NCI-H2029 (cell line): Measurements from ENCODE around the gene CDK1.
A peak's percentile ranks its signal among the peaks of the same experiment; 100 is the strongest.
"Not testable (repeated sequence)": the region's sequence is repeated elsewhere in the genome, so short reads cannot be mapped to it uniquely, and the experiment has no call there.

Source experiments
- DNase-seq: peaks from one replicate; lab custom pipeline; 2025; lab: John Stamatoyannopoulos, UW

Gene CDK1

DNA sequence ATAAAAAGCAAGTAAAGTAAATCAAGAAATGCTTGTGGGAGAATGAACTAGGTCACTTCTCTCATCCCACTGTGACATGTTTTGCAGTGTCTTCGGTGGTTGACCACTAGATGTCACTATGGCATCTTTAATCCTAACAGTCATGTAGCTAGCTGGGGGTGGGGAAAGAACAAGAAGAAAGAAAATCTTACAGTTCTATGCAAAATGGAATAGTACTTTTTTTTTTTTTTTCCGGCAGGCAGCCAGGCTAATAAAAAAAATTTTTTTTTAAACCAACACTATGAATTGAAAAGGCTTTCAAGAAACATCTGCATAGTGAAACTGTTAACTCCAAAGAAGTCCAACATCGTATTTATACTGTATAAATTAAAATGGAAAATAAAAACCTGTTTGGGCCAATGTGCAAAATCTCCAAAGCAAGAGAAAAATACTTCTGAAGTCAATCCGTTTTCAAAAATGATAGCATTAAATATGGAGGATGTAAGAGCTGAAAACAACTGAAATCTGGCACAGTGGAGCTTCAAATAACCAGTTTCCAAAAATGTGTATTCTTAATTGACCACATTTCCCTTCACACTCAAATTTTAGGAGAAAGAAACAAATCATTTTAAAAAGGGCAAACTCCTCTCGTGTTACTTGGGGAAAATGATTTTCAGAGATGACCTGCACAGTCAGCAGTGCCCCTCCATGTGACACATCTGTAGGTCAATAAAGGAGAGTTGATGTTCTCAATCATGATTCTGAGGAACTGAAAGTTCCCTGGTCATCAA, 38.5 kb downstream of the CDK1 start:
- DNase-seq, result peak; percentile 5

DNA sequence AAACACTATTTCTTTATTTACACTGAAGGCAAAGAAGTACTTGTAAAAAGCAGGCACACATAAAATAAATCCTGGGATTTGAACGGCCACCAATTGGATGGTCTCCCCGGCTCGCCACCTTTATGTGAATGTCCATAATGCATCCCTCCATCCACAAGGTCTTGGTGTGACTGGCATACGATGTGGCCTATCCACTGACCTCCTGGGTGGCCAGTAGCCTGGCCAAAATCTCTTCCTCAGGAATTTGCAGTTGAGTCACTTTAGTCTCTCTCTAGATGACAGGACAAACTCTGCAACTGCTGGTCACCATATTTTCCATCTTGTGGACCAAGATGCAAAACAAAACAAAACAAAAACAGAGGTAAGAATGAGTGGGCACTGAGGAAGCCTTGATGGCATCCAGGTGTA, 39.1 kb downstream of the CDK1 start:
- no peak for DNase-seq

DNA sequence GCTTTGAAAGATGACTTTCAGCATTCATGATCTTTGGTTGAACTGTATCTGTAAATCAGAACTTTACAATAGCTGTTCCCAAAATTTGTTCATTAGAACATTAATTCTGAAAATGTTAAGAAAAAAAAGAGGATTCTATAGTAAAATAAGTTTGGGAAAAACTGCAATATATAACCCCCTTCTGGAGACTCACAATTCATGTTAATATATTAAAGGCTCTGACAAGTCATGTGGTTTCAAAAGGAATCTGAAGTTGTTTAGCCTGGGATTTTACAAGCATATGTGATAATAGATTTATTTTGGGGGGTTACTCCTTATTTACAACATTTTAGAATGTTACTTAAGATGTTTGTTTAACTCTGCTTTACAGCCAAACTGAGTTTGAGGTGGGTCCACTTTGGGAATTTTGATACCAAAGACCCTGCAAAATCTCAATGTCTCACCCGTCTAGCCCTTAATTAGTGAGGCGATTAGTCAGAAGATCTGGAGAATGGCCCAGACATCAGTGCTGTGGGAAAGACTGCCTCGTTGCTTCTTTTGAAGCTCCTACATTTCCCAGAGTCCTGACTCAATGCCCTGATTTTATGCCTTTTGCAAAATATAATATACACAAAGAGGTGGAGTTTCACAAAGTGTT, 40.0 kb downstream of the CDK1 start:
- DNase-seq, result no peak

DNA sequence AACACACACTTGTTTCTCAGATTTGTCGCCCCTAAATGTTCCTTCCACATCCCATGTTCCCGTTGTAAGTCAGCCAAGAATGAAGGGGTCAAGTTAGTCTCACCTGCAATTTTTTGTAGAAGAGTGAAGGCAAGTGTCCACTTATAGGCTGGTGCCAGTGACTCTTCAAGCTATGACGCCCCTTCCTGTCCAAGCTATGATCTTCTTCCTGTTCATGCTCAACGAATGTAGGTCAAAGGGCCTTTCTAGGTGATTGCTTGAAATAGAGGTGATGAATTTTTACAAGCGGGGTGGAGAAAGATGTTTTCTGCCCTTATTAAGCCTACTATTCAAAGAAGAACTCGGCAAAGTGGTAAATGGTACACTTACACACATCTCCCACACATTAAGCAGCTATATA, 41.0 kb downstream of the CDK1 start:
- no peak for DNase-seq

DNA sequence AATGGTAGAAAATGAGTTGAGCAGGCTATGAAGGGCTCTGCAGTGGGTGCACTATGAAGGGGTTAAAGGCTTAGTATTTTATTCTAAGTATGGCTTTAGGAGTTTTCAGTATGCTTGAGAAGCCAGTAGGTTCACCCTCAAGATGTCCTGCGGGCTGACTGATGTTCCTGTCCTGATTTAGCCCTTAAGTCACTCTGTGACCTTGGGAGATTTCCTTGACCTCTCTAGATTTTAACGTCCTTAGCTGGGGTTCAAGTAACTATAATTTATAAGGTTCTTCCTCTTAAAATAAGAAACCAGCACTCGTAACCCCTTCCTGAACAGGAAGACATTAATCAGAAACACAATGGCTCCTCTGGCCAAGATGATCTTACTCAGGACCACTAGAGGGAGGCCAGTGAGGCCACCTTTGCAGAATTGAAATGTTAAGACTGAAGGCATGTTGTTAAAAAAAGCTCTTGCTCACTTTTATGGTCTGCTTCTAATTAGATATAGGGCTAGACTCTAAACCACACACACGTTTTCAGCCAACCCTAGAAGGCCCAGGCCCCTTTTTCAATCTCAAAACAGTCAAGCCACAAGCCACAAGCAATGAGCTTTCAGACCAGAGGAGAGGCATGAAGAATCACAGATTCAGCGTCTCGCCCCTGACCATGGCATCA, 41.9 kb downstream of the CDK1 start:
- DNase-seq, result no peak

DNA sequence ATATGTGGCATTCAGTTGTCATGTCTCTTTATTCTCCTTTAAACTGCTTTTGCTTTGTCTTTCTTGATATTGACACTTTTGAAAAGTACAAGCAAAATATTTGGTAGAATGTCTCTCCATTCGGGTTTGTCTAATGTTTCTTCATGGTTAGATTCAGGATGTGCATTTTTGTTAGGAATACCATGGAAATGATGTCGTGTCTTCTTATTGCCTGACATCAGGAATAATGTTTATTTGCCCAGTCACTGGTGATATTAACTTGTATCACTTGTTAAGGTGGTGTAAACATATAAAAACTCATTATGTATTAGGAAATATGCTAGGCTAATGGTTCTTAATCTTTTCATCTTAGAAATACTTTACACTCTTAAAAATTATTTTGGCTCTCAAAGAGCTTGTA, 43.4 kb downstream of the CDK1 start:
- DNase-seq, result no peak

DNA sequence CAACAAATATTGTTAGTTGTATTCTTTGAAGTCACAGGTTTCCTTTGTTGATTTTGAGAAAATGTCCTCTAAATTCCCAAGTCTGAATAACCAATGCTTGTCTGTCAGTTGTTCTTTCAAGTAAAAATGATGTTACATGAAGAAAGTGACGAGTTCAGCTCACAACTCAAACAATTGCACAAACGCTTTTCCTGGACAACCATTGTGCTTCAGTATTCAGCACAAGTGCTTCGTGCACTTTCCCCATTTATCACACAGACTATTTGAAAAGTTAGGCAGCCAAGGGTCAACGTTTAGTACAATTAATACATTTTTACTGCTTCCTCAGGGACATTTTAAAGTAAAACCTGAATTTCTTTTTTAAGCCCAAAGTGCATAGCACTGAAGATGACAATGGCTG, 44.5 kb downstream of the CDK1 start:
- no peak for DNase-seq

DNA sequence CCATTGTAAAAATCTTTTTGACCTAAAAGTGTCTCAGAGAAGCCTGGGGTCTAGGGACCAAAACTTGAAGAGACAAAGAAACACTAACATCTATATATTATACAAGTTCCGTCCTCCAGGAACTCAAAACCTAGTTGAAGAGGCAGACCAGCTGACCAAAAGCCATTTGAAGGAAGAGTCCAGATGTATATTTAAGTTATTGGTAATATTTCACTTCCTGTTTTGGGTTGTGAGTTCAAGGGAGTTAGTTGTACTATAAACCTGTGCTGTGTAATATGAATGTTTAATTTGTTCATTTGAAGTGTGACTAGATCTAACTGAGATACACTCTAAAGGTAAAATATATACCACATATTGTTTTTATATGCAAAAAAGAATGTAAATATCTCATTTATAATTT, 45.0 kb downstream of the CDK1 start:
- no peak for DNase-seq

DNA sequence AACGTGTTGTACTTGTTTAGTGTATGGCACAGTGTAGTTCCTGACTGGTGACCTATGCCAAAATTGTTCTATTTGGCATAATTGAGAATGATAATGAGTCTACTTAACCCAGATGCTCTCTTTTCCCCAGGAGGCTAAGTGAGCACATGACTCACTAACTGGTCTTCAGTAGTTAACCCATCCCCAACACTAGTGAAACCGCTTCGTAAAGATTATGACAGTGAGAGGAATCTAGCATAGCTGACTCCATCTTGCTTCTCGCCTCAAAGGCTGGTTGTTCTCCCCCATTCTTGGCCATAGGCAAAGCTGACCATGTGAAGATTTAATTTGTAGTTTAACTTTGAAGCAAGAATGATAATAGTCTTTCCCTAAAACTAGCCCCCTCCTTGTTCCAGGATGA, 47.2 kb downstream of the CDK1 start:
- DNase-seq, result no peak

DNA sequence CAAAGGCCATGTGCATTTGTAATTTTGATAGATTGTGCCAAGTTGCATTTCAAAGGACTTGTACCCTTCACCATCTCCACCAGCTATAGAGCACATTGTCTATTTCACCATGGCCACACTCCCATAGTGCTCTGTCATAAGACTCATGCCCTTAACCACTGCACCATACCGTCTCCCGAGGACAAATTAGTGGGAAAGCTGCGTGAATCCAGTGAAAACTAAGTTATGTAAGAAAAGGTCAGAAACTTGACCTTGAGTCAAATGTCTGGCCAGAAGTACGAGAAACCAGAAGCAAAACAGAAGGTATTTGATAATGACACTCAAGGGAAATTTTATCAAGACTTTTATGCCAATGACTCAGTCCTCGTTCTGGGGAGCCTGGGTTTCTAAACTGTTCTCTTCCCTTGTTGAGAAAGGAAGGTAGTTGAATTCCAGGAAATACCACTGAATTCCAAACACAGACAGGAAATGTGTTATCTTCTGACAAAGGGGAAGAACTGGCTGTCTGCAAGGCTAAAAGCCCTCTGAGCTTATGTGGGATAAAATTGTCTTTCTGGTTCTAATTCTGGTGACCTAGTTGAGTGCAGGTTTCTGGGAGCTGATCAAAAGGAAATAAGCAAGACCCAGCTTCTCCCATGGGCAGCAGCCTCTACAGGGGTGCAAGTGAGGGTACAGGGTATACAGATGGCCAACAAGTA, 49.7 kb downstream of the CDK1 start:
- no peak for DNase-seq

DNA sequence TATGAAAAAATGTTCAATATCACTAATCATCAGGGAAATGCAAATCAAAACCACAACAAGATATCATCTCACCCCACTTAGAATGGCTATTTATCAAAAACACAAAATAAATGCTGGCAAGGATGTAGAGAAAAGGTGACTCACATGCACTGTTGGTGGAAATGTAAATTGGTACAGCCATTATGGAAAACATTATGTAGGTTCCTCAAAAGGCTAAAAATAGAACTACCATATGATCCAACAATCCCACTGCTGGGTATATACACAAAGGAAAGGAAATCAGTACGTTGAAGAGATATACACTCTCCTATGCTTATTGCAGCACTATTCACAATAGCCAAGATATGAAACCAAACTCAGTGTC, 50.2 kb downstream of the CDK1 start:
- DNase-seq, result no peak

DNA sequence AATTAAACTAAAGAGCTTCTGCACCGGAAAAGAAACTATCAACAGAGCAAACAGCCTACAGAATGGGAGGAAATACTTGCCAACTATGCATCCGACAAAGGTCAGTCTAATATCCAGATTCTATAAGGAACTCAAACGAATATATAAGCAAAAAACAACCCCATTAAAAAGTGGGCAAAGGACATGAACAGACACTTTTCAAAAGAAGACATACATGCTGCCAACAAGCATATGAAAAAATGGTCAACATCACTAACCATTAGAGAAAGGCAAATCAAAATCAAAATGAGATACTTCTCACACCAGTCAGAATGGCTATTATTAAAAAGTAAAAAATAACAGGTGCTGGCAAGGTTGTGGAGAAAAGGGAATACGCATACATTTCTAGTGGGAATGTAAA, 53.9 kb downstream of the CDK1 start:
- DNase-seq, result not testable (repeated sequence)

DNA sequence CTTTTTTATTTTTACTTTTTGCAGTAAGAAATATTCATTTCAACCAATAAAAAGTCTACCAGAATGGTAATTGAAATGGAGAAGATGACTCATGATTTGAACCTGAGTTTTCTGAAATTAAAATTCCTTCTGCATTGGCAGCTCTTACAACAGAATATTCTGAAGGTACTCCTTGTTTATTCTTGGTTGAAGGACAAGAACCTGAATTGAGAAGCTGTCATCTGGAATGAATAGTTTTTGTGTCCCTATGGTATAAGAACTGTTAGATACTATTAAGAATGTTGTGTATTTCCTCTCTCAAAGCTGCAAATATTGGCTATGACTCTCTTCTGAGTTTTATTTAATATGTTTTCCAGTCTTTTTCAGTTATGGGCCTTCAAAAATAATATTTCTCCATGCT, 56.1 kb downstream of the CDK1 start:
- no peak for DNase-seq

DNA sequence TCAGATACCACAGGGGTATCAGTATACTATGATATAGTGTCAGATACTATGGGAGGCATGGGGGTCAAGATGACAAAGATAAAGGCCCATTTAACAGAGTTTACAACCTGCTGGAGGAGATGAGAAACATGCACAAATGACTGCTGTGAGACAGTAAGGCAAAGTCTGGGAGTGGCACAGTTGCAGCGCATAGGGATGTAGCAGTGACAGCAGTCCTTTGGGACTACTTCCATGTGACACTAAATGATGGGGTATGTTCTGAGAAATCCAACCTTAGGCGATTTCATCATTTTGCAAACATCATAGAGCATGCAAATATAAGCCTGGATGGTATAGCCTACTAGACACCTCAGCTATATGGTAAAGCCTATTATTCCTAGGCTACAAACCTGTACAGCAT, 56.8 kb downstream of the CDK1 start:
- DNase-seq, result no peak

DNA sequence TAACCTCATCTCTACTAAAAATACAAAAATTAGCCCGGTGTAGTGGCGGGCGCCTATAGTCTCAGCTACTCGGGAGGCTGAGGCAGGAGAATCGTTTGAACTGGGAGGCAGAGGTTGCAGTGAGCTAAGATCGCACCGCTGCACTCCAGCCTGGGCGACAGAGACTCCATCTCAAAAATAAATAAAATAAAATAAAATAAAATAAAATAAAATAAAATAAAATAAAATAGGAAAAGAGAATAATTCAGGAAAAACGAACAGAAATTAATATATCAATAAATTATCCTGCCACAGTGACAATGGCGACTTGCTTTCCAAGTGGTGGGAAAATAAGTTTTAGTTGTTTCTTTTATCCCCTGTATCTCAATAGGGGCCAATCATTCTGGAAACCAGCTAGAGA, 62.9 kb downstream of the CDK1 start:
- not testable (repeated sequence) for DNase-seq

DNA sequence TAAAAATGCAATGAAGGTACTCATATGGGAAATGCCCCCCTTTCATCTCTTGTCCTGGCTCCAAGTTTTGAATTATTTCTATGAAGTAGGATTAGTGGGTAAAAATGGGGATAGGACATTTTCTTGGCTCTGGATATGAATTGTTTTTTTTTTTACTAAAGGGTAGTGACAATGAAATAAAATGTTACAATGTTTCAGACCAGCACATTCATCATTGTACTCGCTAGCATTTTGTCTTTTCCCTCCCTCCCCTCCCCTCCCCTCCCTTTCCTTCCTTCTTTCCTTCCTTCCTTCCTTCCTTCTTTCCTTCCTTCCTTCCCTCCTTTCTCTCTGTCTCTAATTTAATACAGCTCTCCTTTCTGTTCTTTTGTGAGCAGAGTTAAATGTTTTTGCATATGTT, 64.4 kb downstream of the CDK1 start:
- no peak for DNase-seq
